ENCODE data around the gene SYT17.

The SYT17 gene, protein sequence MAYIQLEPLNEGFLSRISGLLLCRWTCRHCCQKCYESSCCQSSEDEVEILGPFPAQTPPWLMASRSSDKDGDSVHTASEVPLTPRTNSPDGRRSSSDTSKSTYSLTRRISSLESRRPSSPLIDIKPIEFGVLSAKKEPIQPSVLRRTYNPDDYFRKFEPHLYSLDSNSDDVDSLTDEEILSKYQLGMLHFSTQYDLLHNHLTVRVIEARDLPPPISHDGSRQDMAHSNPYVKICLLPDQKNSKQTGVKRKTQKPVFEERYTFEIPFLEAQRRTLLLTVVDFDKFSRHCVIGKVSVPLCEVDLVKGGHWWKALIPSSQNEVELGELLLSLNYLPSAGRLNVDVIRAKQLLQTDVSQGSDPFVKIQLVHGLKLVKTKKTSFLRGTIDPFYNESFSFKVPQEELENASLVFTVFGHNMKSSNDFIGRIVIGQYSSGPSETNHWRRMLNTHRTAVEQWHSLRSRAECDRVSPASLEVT

DNA sequence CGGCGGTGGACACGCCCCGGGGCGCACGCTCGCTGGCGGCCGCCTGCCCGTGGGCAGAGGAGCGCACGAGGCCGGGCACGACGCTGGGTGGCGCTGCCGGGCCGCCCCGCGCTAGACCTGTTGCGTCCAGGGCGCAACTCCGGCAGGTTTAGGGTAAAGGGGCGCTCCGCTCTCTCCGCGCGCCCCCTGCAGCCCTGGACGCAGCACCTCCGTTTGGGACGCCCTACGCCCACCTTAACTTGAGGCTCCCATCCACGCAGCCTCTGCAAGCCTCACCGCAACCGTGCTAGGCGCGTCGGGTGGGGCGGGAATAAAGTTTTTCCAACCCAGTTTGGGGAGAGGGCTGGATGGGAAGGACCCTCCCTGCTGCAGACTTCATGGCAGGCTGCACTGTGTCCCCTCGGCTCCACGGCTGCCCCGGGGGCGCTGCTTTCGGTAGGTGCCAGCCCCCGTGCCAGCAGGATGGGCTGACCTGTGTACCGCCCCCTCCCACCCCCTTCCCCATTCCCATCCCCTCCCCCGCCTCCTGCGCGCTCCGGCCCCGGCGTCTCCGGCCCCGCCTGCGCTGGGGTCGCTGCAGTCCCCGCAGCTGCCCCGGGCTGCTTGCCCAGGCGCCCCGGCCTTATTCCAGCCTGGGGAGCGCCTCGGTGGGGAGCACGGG is at the start of gene SYT17:
Gene SYT17 (plus strand): TSS at position 531 of the 661 bp plus-strand sequence. CDS start 407 bp downstream, outside the sequence.
- Mint-ChIP-seq H3K27ac (no peak within 1 kb of the TSS), H3K4me1 (peaks cover 5% of the 10 kb centered on the region), H3K27me3 (ENCODE audit: low read depth) (peaks cover 44% of the 10 kb centered on the region), H3K4me3 (peak within 1 kb of the TSS; percentile 76 to 81 (median 78)), H3K36me3 (ENCODE audit: low read depth) (no peaks in the 10 kb centered on the region), H3K9me3 (peaks cover 4% of the 10 kb centered on the region)
- TF ChIP-seq, protein P1, sequence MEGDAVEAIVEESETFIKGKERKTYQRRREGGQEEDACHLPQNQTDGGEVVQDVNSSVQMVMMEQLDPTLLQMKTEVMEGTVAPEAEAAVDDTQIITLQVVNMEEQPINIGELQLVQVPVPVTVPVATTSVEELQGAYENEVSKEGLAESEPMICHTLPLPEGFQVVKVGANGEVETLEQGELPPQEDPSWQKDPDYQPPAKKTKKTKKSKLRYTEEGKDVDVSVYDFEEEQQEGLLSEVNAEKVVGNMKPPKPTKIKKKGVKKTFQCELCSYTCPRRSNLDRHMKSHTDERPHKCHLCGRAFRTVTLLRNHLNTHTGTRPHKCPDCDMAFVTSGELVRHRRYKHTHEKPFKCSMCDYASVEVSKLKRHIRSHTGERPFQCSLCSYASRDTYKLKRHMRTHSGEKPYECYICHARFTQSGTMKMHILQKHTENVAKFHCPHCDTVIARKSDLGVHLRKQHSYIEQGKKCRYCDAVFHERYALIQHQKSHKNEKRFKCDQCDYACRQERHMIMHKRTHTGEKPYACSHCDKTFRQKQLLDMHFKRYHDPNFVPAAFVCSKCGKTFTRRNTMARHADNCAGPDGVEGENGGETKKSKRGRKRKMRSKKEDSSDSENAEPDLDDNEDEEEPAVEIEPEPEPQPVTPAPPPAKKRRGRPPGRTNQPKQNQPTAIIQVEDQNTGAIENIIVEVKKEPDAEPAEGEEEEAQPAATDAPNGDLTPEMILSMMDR (IDR thresholded peaks at IDR 0.05; ENCODE audit: unreplicated experiment in 3 of 3), result peak; percentile 79 to 86 (median 81)

- TF ChIP-seq, protein P1 (IDR thresholded peaks at IDR 0.05; ENCODE audit: unreplicated experiment in 3 of 3), result no peak
- Mint-ChIP-seq H3K27ac (peak overlapping the region; percentile 82 to 89 (median 87)), H3K36me3 (ENCODE audit: low read depth) (peaks cover 24% of the 10 kb centered on the region), H3K9me3 (no peaks in the 10 kb centered on the region), H3K4me3 (peak overlapping the region; percentile 45 to 76 (median 70)), H3K4me1 (peaks cover 24% of the 10 kb centered on the region), H3K27me3 (ENCODE audit: low read depth) (no peaks in the 10 kb centered on the region)
Measured at GRCh38 chr16:19118938-19119431, 49.1 kb upstream of the SYT17 start.

DNA sequence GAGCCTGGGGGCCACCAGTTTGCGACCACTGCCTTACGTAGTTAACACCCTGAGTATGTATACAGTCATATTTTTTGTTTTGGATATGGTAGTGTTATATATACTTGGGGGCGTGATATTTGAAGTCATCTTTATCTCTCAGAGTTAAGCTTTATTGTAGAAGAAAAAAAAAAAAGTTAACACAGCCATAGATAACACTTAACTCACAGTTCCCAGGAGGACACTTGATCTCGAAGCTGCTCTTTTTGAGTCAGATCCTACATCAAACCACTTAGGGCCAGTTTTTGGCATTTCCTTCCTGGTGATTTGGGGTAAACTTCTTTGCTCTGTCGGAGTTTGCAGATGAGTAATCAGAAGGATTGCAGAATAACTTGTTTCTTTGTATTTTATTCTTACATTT is 48.5 kb upstream of the SYT17 start:
- Mint-ChIP-seq H3K27me3 (ENCODE audit: low read depth) (no peaks in the 10 kb centered on the region), H3K27ac (peak overlapping the region; percentile 56 to 82 (median 70)), H3K36me3 (ENCODE audit: low read depth) (peaks cover 24% of the 10 kb centered on the region), H3K4me3 (peak overlapping the region in 1 of 3 experiments; percentile 40), H3K4me1 (peaks cover 24% of the 10 kb centered on the region), H3K9me3 (no peaks in the 10 kb centered on the region)
- TF ChIP-seq, protein P1 (IDR thresholded peaks at IDR 0.05; ENCODE audit: unreplicated experiment in 3 of 3), result no peak

DNA sequence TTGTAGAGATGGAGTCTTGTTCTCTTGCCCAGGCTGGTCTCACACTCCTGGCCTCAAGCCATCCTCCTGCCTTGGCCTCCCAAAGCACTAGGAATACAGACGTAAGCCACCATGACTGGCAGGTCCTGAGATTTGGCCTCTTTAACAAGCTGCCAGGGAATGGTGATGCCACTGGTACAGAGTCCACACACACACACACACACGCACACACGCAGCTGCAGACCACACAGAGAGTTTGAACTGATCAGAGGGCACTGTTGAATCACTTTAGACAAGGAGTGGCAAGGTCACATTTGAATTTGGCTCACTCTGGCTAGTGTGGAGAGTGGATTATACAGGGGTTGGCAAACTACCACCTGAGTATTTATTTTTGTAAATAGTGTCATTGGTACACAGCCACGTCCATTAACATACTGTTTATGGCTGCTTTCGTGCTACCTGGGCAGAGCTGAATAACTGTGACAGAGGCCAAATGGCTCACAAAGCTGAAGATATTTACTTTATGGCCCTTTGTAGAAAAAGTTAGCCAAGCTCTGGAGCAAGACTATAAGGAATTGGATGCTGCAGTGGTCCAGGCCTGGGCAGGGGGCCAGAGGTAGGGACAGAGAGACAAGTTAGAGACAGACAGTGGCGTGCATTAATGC is 44.4 kb upstream of the SYT17 start:
- H3K36me3 Mint-ChIP-seq (ENCODE audit: low read depth), result peaks cover 24% of the 10 kb centered on the region
- peaks cover 6% of the 10 kb centered on the region for H3K9me3 Mint-ChIP-seq
- TF ChIP-seq, protein P1 (IDR thresholded peaks at IDR 0.05; ENCODE audit: unreplicated experiment in 3 of 3), result no peak
- H3K27me3 Mint-ChIP-seq (ENCODE audit: low read depth), result no peaks in the 10 kb centered on the region
- H3K4me1 Mint-ChIP-seq, result peaks cover 6% of the 10 kb centered on the region
- no peak overlapping the region for H3K27ac Mint-ChIP-seq
- no peak overlapping the region for H3K4me3 Mint-ChIP-seq

DNA sequence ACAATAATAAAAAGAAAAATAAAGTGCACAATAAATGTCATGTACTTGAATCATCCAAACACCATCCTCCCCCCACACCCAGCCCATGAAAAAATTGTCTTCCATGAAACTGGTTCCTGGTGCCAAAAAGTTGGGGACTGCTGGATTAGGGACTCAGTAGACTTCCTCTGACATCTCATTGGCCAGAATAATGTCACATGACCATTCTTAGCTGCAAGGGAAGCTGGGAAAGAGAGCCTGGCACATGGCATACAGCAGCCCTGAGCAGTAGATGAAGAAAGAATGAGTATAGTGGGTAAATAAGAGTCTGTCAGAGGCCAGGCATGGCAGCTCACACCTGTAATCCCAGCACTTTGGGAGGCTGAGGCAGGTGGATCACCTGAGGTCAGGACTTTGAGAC is 41.7 kb upstream of the SYT17 start:
- peaks cover 6% of the 10 kb centered on the region for H3K9me3 Mint-ChIP-seq
- H3K4me3 Mint-ChIP-seq, result no peak overlapping the region
- TF ChIP-seq, protein P1 (IDR thresholded peaks at IDR 0.05; ENCODE audit: unreplicated experiment in 3 of 3), result no peak
- no peaks in the 10 kb centered on the region for H3K27me3 Mint-ChIP-seq (ENCODE audit: low read depth)
- H3K4me1 Mint-ChIP-seq, result peaks cover 23% of the 10 kb centered on the region
- H3K27ac Mint-ChIP-seq, result no peak overlapping the region
- peaks cover 8% of the 10 kb centered on the region for H3K36me3 Mint-ChIP-seq (ENCODE audit: low read depth)
